SH-SY5Y (cell line): ENCODE measurements around the gene GDPGP1.

Experiments
- GATA2 ChIP-seq: IDR thresholded peaks from 2 replicates; pipeline ENCODE4 v1.6.1; 2011; ENCODE audit warnings: mild to moderate bottlenecking, low read depth, low read length
- GATA3 ChIP-seq: IDR thresholded peaks from 2 replicates; pipeline ENCODE4 v1.6.1; 2011; ENCODE audit warnings: low read depth, mild to moderate bottlenecking, low read length, moderate library complexity

DNA sequence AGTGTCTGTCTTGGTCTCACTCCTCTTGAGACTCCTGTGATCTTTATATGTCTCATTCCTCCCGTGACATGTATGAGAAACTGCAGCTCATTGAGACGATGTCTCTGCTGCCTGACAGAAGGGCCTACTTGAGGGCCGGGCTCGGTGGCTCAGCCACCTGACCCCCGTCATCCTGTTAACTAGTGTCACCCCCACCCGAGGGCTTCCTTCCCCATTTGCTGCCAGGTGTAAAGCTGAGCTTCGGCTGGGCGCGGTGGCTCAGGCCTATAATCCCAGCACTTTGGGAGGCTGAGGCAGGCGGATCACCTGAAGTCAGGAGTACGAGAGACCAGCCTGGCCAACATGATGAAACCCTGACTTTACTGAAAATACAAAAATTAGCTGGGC lies 20.2 kb upstream of the GDPGP1 start:
- TF ChIP-seq GATA2 (no peak), GATA3 (no peak)
